ENCODE measurements around the gene CEP63. TPM values are rescaled to one million over a fixed set of nuclear protein-coding genes. Genes with fewer than 3 reads are reported as not detected.

Gene CEP63
- total RNA-seq, 1 donor from 2014 or later = 17.8 TPM

DNA sequence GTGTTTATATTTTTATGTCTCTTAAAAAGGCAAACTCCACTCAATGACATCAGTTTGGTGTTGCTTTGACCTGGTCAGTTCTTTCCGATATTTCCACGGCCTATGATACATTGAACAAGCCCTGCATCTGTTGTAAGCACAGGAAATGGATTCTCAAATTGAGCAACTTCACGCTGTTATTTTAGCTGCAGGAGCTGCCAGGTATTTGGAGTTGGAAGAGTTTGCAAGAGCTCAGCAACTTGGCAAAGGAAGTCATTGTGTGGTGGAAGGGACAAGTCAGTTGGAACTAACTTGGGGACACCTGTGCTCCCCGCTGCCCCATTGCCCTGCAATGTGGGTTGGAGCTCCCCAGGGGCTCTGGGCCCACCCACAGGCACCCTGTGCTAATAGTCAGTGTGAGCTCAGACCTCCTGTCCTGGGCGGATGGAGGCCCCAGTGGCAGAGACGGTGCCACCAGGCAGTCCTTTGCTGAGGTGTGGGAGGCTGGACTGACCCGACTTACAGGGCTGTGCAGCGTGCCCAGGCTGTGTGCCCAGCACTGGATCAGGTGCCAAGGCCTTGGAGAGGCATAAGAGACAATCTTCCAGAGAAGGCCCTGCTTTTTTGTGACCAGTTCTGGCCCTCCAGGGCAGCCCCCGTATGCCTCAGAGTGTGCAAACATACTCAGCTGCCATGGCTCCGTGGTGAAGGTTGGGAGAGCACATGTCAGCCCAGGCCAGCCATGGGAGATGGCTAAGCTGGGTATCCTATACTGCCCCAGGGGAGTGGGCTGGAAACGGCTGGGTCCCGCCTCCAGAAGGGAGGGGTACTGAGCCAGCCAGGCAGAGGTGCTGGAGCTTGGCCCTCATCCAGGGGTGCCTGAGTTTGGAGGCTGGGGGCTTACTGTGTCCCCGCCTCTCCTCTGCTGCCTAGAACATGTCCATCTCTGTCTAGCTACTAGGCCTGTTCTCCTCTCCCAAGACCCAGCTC lies 121.5 kb downstream of the CEP63 start:
- Histone ChIP-seq H3K27me3 (ENCODE audit: control insufficient read depth, insufficient read depth, low read length) (peaks cover 3% of the 10 kb centered on the region), H3K4me3 (ENCODE audit: low read depth, low read length) (no peak overlapping the region), H3K36me3 (ENCODE audit: control insufficient read depth, insufficient read depth, low read length) (no peaks in the 10 kb centered on the region)
- TF ChIP-seq, protein P1, sequence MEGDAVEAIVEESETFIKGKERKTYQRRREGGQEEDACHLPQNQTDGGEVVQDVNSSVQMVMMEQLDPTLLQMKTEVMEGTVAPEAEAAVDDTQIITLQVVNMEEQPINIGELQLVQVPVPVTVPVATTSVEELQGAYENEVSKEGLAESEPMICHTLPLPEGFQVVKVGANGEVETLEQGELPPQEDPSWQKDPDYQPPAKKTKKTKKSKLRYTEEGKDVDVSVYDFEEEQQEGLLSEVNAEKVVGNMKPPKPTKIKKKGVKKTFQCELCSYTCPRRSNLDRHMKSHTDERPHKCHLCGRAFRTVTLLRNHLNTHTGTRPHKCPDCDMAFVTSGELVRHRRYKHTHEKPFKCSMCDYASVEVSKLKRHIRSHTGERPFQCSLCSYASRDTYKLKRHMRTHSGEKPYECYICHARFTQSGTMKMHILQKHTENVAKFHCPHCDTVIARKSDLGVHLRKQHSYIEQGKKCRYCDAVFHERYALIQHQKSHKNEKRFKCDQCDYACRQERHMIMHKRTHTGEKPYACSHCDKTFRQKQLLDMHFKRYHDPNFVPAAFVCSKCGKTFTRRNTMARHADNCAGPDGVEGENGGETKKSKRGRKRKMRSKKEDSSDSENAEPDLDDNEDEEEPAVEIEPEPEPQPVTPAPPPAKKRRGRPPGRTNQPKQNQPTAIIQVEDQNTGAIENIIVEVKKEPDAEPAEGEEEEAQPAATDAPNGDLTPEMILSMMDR (IDR thresholded peaks at IDR 0.05; ENCODE audit: insufficient read depth, low read length, poor library complexity, severe bottlenecking) = no peak
- DNase-seq (ENCODE audit: low read depth) = no peak

DNA sequence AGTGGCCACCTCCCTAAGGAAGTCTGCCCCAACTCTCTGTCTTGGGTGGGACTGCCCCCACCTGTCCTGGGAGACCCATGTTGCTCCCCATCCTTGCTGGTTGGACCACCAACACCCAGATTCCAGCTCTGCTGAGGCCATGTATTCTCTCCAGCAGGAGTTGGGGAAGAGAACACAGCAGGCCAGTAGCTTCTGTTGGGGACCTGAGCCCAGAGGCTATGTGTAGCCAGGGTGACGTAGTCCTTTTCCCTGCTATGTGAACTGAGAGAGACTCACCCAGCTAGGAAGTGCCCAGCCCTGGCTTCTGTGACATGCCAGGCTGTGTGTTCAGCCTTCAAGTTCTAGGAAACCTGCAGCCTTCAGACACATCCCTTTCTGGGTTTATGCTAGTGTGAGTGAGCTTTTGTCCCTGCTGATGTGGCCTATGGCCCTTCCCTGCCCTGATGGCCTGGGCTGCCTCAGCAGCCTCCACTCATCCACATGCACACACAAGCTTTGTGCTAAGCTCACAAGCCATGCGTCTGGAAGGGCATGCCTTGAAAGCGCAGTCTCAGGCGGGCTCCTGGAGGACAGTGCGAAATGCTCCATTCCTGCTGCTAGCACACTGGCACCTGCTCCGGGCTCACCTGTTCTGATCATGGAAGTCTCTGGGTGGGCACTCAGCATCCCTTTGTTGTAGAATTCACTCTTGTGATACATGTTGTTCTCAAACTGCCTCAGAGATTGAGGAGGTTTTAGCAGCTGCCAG lies 122.3 kb downstream of the CEP63 start:
- no peak for DNase-seq (ENCODE audit: low read depth)
- Histone ChIP-seq H3K4me3 (ENCODE audit: low read depth, low read length) (no peak overlapping the region), H3K27me3 (ENCODE audit: control insufficient read depth, insufficient read depth, low read length) (peaks cover 5% of the 10 kb centered on the region), H3K36me3 (ENCODE audit: control insufficient read depth, insufficient read depth, low read length) (no peaks in the 10 kb centered on the region)
- TF ChIP-seq, protein P1 (IDR thresholded peaks at IDR 0.05; ENCODE audit: insufficient read depth, low read length, poor library complexity, severe bottlenecking) = no peak

DNA sequence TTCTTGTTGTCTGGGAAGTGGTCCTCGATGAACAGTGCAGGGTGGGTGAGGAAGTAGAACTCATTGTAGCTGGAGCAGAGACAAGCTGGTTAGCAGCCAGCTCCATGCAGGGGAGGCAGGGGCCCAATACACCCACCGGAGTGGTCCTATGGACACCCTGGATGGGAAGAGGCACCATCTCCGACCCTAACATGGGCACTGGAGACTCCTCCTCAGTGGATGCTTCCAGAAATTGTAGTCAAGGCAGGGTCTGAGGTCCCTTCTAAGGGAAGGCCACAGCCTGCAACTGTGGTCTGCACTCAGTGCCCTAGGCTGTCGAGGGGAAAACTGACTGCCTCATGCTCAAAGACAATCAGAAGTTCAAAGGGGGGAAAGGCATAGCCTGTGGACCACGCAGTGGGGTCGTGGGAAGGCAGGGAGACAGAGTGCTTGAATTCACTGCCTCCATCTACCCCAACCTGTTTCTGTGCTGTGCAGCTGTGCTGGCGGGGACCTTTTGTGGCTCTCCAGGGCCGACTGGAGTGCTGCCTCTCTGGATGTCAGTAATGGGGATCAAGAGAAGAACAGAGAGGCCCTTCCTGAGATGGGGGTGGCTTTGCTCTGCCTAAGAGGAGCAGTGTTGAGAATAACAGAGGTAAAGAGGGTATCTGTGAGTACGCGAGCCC lies 123.0 kb downstream of the CEP63 start:
- no peaks in the 10 kb centered on the region for H3K36me3 ChIP-seq (ENCODE audit: control insufficient read depth, insufficient read depth, low read length)
- no peak for DNase-seq (ENCODE audit: low read depth)
- H3K27me3 ChIP-seq (ENCODE audit: control insufficient read depth, insufficient read depth, low read length) = peaks cover 5% of the 10 kb centered on the region
- H3K4me3 ChIP-seq (ENCODE audit: low read depth, low read length) = no peak overlapping the region
- TF ChIP-seq, protein P1 (IDR thresholded peaks at IDR 0.05; ENCODE audit: insufficient read depth, low read length, poor library complexity, severe bottlenecking) = no peak

GRCh38 chr3:134609821-134610431 lies 124.1 kb downstream of the CEP63 start:
- no peak overlapping the region for H3K4me3 ChIP-seq (ENCODE audit: low read depth, low read length)
- DNase-seq (ENCODE audit: low read depth) = no peak
- no peaks in the 10 kb centered on the region for H3K36me3 ChIP-seq (ENCODE audit: control insufficient read depth, insufficient read depth, low read length)
- TF ChIP-seq, protein P1 (IDR thresholded peaks at IDR 0.05; ENCODE audit: insufficient read depth, low read length, poor library complexity, severe bottlenecking) = no peak
- peaks cover 5% of the 10 kb centered on the region for H3K27me3 ChIP-seq (ENCODE audit: control insufficient read depth, insufficient read depth, low read length)

DNA sequence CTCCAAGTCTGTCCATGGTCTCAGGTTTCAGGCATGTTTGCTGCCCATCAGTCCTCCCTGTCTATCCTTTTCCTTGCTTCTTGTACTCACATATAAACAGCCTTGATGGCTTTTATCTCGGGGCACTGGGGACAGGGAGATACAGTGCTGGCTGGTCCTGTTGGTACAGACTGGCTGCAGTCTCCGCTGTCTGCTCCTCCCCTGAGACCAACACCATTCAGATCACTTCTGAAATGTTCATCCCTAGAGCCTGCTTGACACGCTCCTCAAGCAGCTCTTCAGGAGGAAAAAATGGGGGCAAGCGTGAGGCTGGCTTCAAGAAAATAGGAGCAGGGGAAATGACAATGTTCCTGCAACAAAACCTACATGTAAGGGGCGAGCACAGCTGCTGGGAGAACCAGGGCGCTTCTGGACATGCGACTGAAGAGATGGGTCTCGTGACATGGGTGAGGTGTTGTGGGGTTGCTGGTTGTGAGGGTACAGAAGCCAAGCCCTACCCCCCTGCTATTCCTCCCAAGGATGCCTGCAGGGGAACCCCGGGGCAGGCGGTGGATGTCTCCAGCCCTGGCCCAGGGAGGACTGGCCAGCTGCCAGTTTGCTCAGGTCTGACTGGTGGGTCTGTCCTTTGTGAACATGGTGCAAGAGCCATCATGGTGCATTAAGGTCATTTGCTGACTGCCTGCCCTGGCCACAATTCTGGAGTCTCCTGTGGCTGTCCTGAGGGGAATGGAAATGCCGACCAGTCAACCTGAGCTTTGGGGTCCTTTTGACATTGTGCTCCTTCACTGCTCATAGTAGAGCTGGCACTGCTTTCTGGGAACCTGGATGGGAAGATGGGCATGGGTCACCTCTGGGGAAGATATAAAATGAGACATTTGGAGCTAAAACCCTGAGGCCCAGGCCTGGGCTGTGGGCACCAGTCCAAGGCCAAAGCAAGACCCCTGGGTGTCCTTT lies 124.9 kb downstream of the CEP63 start:
- TF ChIP-seq, protein P1 (IDR thresholded peaks at IDR 0.05; ENCODE audit: insufficient read depth, low read length, poor library complexity, severe bottlenecking) = no peak
- Histone ChIP-seq H3K27me3 (ENCODE audit: control insufficient read depth, insufficient read depth, low read length) (peaks cover 5% of the 10 kb centered on the region), H3K4me3 (ENCODE audit: low read depth, low read length) (no peak overlapping the region), H3K36me3 (ENCODE audit: control insufficient read depth, insufficient read depth, low read length) (no peaks in the 10 kb centered on the region)
- DNase-seq (ENCODE audit: low read depth) = no peak
